A549 (cell line): ENCODE measurements around the gene INSIG1.

Experiments used
- HDAC2 ChIP-seq: fragments of 200-600 bp; sonication (generic); IDR thresholded peaks from 2 replicates; pipeline ENCODE4 v1.6.1; 2016
- POLR2A ChIP-seq: IDR thresholded peaks from 2 replicates; pipeline ENCODE4 v1.6.1; 2012; ENCODE audit warnings: mild to moderate bottlenecking, low read length

- TF ChIP-seq POLR2A (no peak), HDAC2 (no peak)
Observed at GRCh38 chr7:155277385-155277994, 20.2 kb upstream of the INSIG1 start.
